HepG2 (cell line): ENCODE measurements around the gene MLC1. TPM values are rescaled to one million over a fixed set of nuclear protein-coding genes. Genes with fewer than 3 reads are reported as not detected.

Source experiments
- ADNP ChIP-seq: sonication (generic); formaldehyde crosslinking; IDR thresholded peaks from 2 replicates; pipeline ENCODE4 v1.4.0; 2020; ENCODE audit warnings: missing genetic modification reagents
- CBX1 ChIP-seq: IDR thresholded peaks from one replicate; pipeline ENCODE4 v1.6.1; 2016; ENCODE audit warnings: antibody characterized with exemption, low read depth
- CHD4 ChIP-seq: fragments of 200-600 bp; sonication (generic); IDR thresholded peaks from 2 replicates; pipeline ENCODE4 v1.7.0; 2017; ENCODE audit warnings: mild to moderate bottlenecking, low read length, borderline replicate concordance
- FOSL2 ChIP-seq: sonication (generic); formaldehyde crosslinking; IDR thresholded peaks from 2 replicates; pipeline ENCODE4 v1.4.0; 2020; ENCODE audit warnings: missing genetic modification reagents
- HCFC1 ChIP-seq: fragments of 150-350 bp; IDR thresholded peaks from 2 replicates; pipeline ENCODE4 v1.6.1; 2014; ENCODE audit warnings: low read depth, low read length
- HDAC6 ChIP-seq: fragments of 200-600 bp; sonication (generic); IDR thresholded peaks from 2 replicates; pipeline ENCODE4 v1.7.0; 2017; ENCODE audit warnings: mild to moderate bottlenecking, antibody characterized with exemption, low read length, low read depth
- HES4 ChIP-seq: sonication (generic); formaldehyde crosslinking; IDR thresholded peaks from 2 replicates; pipeline ENCODE4 v1.9.0; 2021; ENCODE audit warnings: mild to moderate bottlenecking, missing genetic modification reagents, borderline replicate concordance
- KDM3A ChIP-seq: IDR thresholded peaks from 2 replicates; pipeline ENCODE4 v1.6.1; 2018; ENCODE audit warnings: low read depth, missing compliant biosample characterization
- KDM5A ChIP-seq: fragments of 200-600 bp; sonication (generic); IDR thresholded peaks from 2 replicates; pipeline ENCODE4 v1.7.0; 2018; ENCODE audit warnings: antibody characterized with exemption, mild to moderate bottlenecking, low read length, borderline replicate concordance
- MAF1 ChIP-seq: sonication (generic); formaldehyde crosslinking; IDR thresholded peaks from 2 replicates; pipeline ENCODE4 v1.5.0; 2020; ENCODE audit warnings: missing genetic modification reagents, borderline replicate concordance
- MIER2 ChIP-seq: IDR thresholded peaks from 2 replicates; pipeline ENCODE4 v1.6.1; 2016; ENCODE audit warnings: missing biosample characterization, missing genetic modification reagents
- MYC ChIP-seq: sonication (generic); formaldehyde crosslinking; IDR thresholded peaks from 2 replicates; pipeline ENCODE4 v1.9.0; 2021; ENCODE audit warnings: missing genetic modification reagents, borderline replicate concordance
- NBN ChIP-seq: fragments of 450-650 bp; conservative IDR thresholded peaks from 2 replicates; pipeline ENCODE4 v1.6.1; 2017
- PAX8 ChIP-seq: sonication (generic); formaldehyde crosslinking; IDR thresholded peaks from 2 replicates; pipeline ENCODE4 v1.8.0; 2022; ENCODE audit warnings: mild to moderate bottlenecking, missing genetic modification reagents, borderline replicate concordance
- PHF5A ChIP-seq: IDR thresholded peaks from one replicate; pipeline ENCODE4 v1.6.1; 2018; ENCODE audit warnings: low read depth, missing genetic modification reagents; ENCODE audit not compliant: unreplicated experiment
- PLSCR1 ChIP-seq: sonication (generic); formaldehyde crosslinking; IDR thresholded peaks from 2 replicates; pipeline ENCODE4 v1.5.0; 2020; ENCODE audit warnings: missing genetic modification reagents, mild to moderate bottlenecking, borderline replicate concordance
- RXRB ChIP-seq: IDR thresholded peaks from 2 replicates; pipeline ENCODE4 v1.6.1; 2016; ENCODE audit warnings: borderline replicate concordance, missing genetic modification reagents, missing compliant biosample characterization
- SCMH1 ChIP-seq: sonication (generic); formaldehyde crosslinking; IDR thresholded peaks from 2 replicates; pipeline ENCODE4 v1.9.0; 2021; ENCODE audit warnings: missing genetic modification reagents, mild to moderate bottlenecking, borderline replicate concordance
- SMAD3 ChIP-seq: sonication (generic); formaldehyde crosslinking; IDR thresholded peaks from 2 replicates; pipeline ENCODE4 v1.4.0; 2020; ENCODE audit warnings: missing genetic modification reagents
- WIZ ChIP-seq: sonication (generic); formaldehyde crosslinking; IDR thresholded peaks from 2 replicates; pipeline ENCODE4 v1.5.1; 2020; ENCODE audit warnings: mild to moderate bottlenecking, missing genetic modification reagents
- ZBTB20 ChIP-seq: sonication (generic); formaldehyde crosslinking; IDR thresholded peaks from 2 replicates; pipeline ENCODE4 v1.8.1; 2023; ENCODE audit warnings: missing genetic modification reagents, low read depth, mild to moderate bottlenecking, borderline replicate concordance
- ZNF646 ChIP-seq: sonication (generic); formaldehyde crosslinking; IDR thresholded peaks from 2 replicates; pipeline ENCODE4 v1.9.0; 2021; ENCODE audit warnings: mild to moderate bottlenecking, missing genetic modification reagents
- ZNF740 ChIP-seq: sonication (generic); formaldehyde crosslinking; IDR thresholded peaks from 2 replicates; pipeline ENCODE4 v1.4.0; 2020; ENCODE audit warnings: missing genetic modification reagents
- ZNF772 ChIP-seq: sonication (generic); formaldehyde crosslinking; IDR thresholded peaks from 2 replicates; pipeline ENCODE4 v1.5.0; 2020; ENCODE audit warnings: mild to moderate bottlenecking, missing genetic modification reagents
- ZNF788 ChIP-seq: sonication (generic); formaldehyde crosslinking; IDR thresholded peaks from 2 replicates; pipeline ENCODE4 v1.5.0; 2020; ENCODE audit warnings: mild to moderate bottlenecking, missing genetic modification reagents, borderline replicate concordance
- polyA plus RNA-seq, 8 experiments: library from polyadenylated mRNA; depleted of rRNA in 3 of 8; stranded (reverse) in 7 of 8; unstranded in 1 of 8; fragments of >200 nt; fragmentation: Illumina TruSeq in 4 of 8; extraction: Trizol in 4 of 8; gene quantifications; 2 replicates each; pipeline versions ENCODE4 v1.2.1 to v1.2.3, GENCODE V29; 2011 to 2016; ENCODE audit warnings: low read depth in 4 of 8, missing spikeins in 1 of 8, mixed read lengths in 1 of 8; ENCODE audit not compliant: insufficient read depth in 1 of 8
- total RNA-seq, 5 experiments: library from RNA; depleted of rRNA; stranded (reverse); fragments of >200 nt; fragmentation: Illumina TruSeq; extraction: Trizol; gene quantifications; 2 replicates each; pipeline ENCODE4 v1.2.3, GENCODE V29; 2016; ENCODE audit warnings: low read depth in 1 of 5

MLC1 gene
- total and polyA plus RNA-seq, 2 of the 13 experiments (the other 11 are each of a cell fraction or from before 2014, with no cell fraction given) = not detected

GRCh38 chr22:50102946-50103345, 17.7 kb upstream of the MLC1 start (continued):
- TF ChIP-seq ADNP (CRISPR knock-in tag) (no peak), HDAC6 (no peak), ZNF788 (0 out of 2 replicates have a peak, but pooled peaks have one; percentile 55), HES4 (CRISPR knock-in tag) (peak; percentile 92), CBX1 (no peak), SCMH1 (CRISPR knock-in tag) (no peak), KDM5A (no peak), FOSL2 (CRISPR knock-in tag) (peak; percentile 49), ZNF772 (CRISPR knock-in tag) (peak; percentile 64; the same call in 1 of the 2 replicates), ZBTB20 (no peak), PAX8 (CRISPR knock-in tag) (no peak), MAF1 (no peak), HCFC1 (no peak), SMAD3 (peak; percentile 39; the same call in 1 of the 2 replicates), NBN (no peak), ZNF646 (CRISPR knock-in tag) (no peak), MIER2 (CRISPR knock-in tag) (no peak), PHF5A (CRISPR knock-in tag) (no peak), KDM3A (CRISPR knock-in tag) (no peak), CHD4 (no peak), ZNF740 (CRISPR knock-in tag) (no peak), PLSCR1 (CRISPR knock-in tag) (no peak), WIZ (CRISPR knock-in tag) (no peak), MYC (CRISPR knock-in tag) (peak; percentile 92), RXRB (peak; percentile 37; the same call in 1 of the 2 replicates)
